HCT116 (cell line): ENCODE measurements around the gene PPFIBP1. TPM values are rescaled to one million over a fixed set of nuclear protein-coding genes. Genes with fewer than 3 reads are reported as not detected.

ENCODE experiments used
- ATAC-seq: fragments of 200-7000 bp; cut with Tn5 transposase; 2 replicates; pipeline ENCODE4 v1.9.1; 2020; ENCODE audit warnings: mild to moderate bottlenecking, moderate library complexity
- Bru-seq: library from RNA; stranded (reverse); fragments of 400-500 nt; gene quantifications from one replicate; lab custom pipeline; 2021; lab: Mats Ljungman, UMichigan
- BruChase-seq, 2 experiments: library from RNA; stranded (reverse); fragments of 400-500 nt; gene quantifications; one replicate each; lab custom pipeline; 2021; lab: Mats Ljungman, UMichigan
- BruUV-seq: library from RNA; stranded (reverse); fragments of 400-500 nt; replicated peaks from 2 replicates; lab custom pipeline; 2021; lab: Mats Ljungman, UMichigan
- CTCF ChIA-PET: fragments of 300-600 bp; sonication (Branson Sonifier 250); formaldehyde crosslinking; loops from one replicate; lab custom pipeline; 2021; ENCODE audit warnings: antibody characterized with exemption; lab: Charles Lee
- POLR2A ChIA-PET: fragments of 300-600, 350-600 bp; sonication (Branson Sonifier 250); formaldehyde crosslinking; loops from one replicate; lab custom pipeline; 2021; ENCODE audit warnings: antibody characterized with exemption; lab: Charles Lee
- RAD21 ChIA-PET, 2 experiments: fragments of 300-600 bp; sonication (Branson Sonifier 250); formaldehyde crosslinking; loops; one replicate each; lab custom pipeline; 2023; ENCODE audit warnings: low total read pairs in 2 of 2; ENCODE audit not compliant: uncharacterized antibody in 2 of 2, unreplicated experiment in 2 of 2, low non-redundant PET in 1 of 2; lab: Charles Lee
- DNase-seq: peaks from one replicate; pipeline ENCODE4 v3.0.0-alpha.2; 2010; ENCODE audit warnings: low read depth, low spot score
- H2AFZ ChIP-seq: fragments of 200-600 bp; shearing (Covaris generic), sonication (generic); 2 replicates; pipeline ENCODE4 v1.6.1; 2017; ENCODE audit warnings: low read depth, mixed run types, mixed read lengths, antibody characterized with exemption, low read length; ENCODE audit not compliant: poor library complexity, severe bottlenecking
- H3K27ac ChIP-seq: 2 replicates; pipeline ENCODE4 v1.5.1; 2012; ENCODE audit warnings: low read depth, low read length
- H3K27me3 ChIP-seq: fragments of 200-600 bp; sonication (generic); 2 replicates; pipeline ENCODE4 v1.6.1; 2016; ENCODE audit warnings: mixed run types, low read length, mixed read lengths; ENCODE audit not compliant: insufficient read depth
- H3K36me3 ChIP-seq, 2 experiments: fragments of 200-500 bp in 1 of 2; fragments of 200-600 bp in 1 of 2; sonication (Bioruptor generic) in 1 of 2; sonication (generic) in 1 of 2; 2 replicates each; pipeline versions ENCODE4 v1.5.1 to v1.6.1; 2014 to 2016; ENCODE audit warnings: low read length in 2 of 2, inconsistent platforms in 1 of 2, mixed read lengths in 1 of 2, mixed run types in 1 of 2; ENCODE audit not compliant: insufficient read depth in 2 of 2, control insufficient read depth in 1 of 2
- H3K4me1 ChIP-seq, 2 experiments: fragments of 200-600 bp in 1 of 2; sonication (generic) in 1 of 2; 2 replicates each; pipeline versions ENCODE4 v1.5.1 to v1.6.1; 2012 to 2017; ENCODE audit warnings: low read length in 2 of 2, inconsistent platforms in 1 of 2, mild to moderate bottlenecking in 1 of 2, mixed read lengths in 1 of 2, mixed run types in 1 of 2, moderate library complexity in 1 of 2; ENCODE audit not compliant: insufficient read depth in 2 of 2, control insufficient read depth in 1 of 2
- H3K4me2 ChIP-seq: fragments of 200-600 bp; sonication (generic); 2 replicates; pipeline ENCODE4 v1.6.1; 2017; ENCODE audit warnings: mixed run types, low read length, mixed read lengths
- H3K4me3 ChIP-seq, 2 experiments: fragments of 200-600 bp in 1 of 2; sonication (generic) in 1 of 2; replicated peaks in 1 of 2; 2 replicates each; pipeline ENCODE4 v1.5.1; 2011 to 2016; ENCODE audit warnings: low read length in 2 of 2, control low read depth in 1 of 2, low read depth in 1 of 2, mild to moderate bottlenecking in 1 of 2, mixed read lengths in 1 of 2, mixed run types in 1 of 2
- H3K79me2 ChIP-seq: fragments of 200-600 bp; sonication (generic); 2 replicates; pipeline ENCODE4 v1.6.1; 2017; ENCODE audit warnings: mild to moderate bottlenecking, mixed run types, low read length, moderate library complexity, mixed read lengths; ENCODE audit not compliant: insufficient read depth
- H3K9ac ChIP-seq: fragments of 200-600 bp; sonication (generic); 2 replicates; pipeline ENCODE4 v1.6.1; 2016; ENCODE audit warnings: low read length, mixed read lengths
- H3K9me2 ChIP-seq: fragments of 200-600 bp; sonication (generic), shearing (Covaris generic); 2 replicates; pipeline ENCODE4 v1.6.1; 2017; ENCODE audit warnings: mixed run types, mild to moderate bottlenecking, moderate library complexity; ENCODE audit not compliant: insufficient read depth
- H3K9me3 ChIP-seq, 2 experiments: fragments of 200-500 bp in 1 of 2; fragments of 200-600 bp in 1 of 2; sonication (Bioruptor generic) in 1 of 2; sonication (generic) in 1 of 2; 2 replicates each; pipeline ENCODE4 v1.6.1; 2014 to 2017; ENCODE audit warnings: low read length in 2 of 2, mixed read lengths in 2 of 2, inconsistent platforms in 1 of 2, low read depth in 1 of 2, mild to moderate bottlenecking in 1 of 2, mixed run types in 1 of 2, moderate library complexity in 1 of 2; ENCODE audit not compliant: control insufficient read depth in 1 of 2, insufficient read depth in 1 of 2
- H4K20me1 ChIP-seq: fragments of 200-600 bp; sonication (generic), shearing (Covaris generic); 2 replicates; pipeline ENCODE4 v1.6.1; 2017; ENCODE audit warnings: mixed run types, mild to moderate bottlenecking, moderate library complexity; ENCODE audit not compliant: insufficient read depth
- ATF3 ChIP-seq: IDR thresholded peaks from 2 replicates; pipeline ENCODE4 v1.6.1; 2012
- CBX3 ChIP-seq: IDR thresholded peaks from 2 replicates; pipeline ENCODE4 v1.6.1; 2012; ENCODE audit warnings: low read depth
- CEBPB ChIP-seq: IDR thresholded peaks from 2 replicates; pipeline ENCODE4 v1.6.1; 2012; ENCODE audit warnings: low read depth
- CTCF ChIP-seq, 3 experiments: fragments of 200-600 bp in 1 of 3; sonication (generic) in 1 of 3; IDR thresholded peaks in 2 of 3; conservative IDR thresholded peaks in 1 of 3; 2 replicates each; pipeline ENCODE4 v1.5.1; 2012 to 2017; ENCODE audit warnings: low read depth in 2 of 3, low read length in 2 of 3, antibody characterized with exemption in 1 of 3, borderline replicate concordance in 1 of 3, control low read depth in 1 of 3, mild to moderate bottlenecking in 1 of 3, mixed read lengths in 1 of 3, mixed run types in 1 of 3, moderate library complexity in 1 of 3; ENCODE audit not compliant: insufficient read depth in 1 of 3
- EGR1 ChIP-seq: IDR thresholded peaks from 2 replicates; pipeline ENCODE4 v1.6.1; 2012; ENCODE audit warnings: low read depth
- ELF1 ChIP-seq: IDR thresholded peaks from 2 replicates; pipeline ENCODE4 v1.6.1; 2012; ENCODE audit warnings: low read depth, borderline replicate concordance
- EZH2 ChIP-seq: fragments of 200-600 bp; sonication (generic); IDR thresholded peaks from 2 replicates; pipeline ENCODE4 v1.6.1; 2017; ENCODE audit warnings: antibody characterized with exemption, mixed run types
- EZH2phosphoT487 ChIP-seq: fragments of 200-600 bp; IDR thresholded peaks from 2 replicates; pipeline ENCODE4 v1.6.1; 2018; ENCODE audit warnings: antibody characterized with exemption, borderline replicate concordance
- FOSL1 ChIP-seq: IDR thresholded peaks from 2 replicates; pipeline ENCODE4 v1.6.1; 2012; ENCODE audit warnings: low read depth
- JUND ChIP-seq: IDR thresholded peaks from 2 replicates; pipeline ENCODE4 v1.6.1; 2012
- MAX ChIP-seq: IDR thresholded peaks from 2 replicates; pipeline ENCODE4 v1.6.1; 2012
- POLR2AphosphoS5 ChIP-seq: IDR thresholded peaks from 2 replicates; pipeline ENCODE4 v1.6.1; 2011; ENCODE audit warnings: mild to moderate bottlenecking, low read depth, low read length, moderate library complexity
- RAD21 ChIP-seq: IDR thresholded peaks from 2 replicates; pipeline ENCODE4 v1.6.1; 2012; ENCODE audit warnings: low read depth, mild to moderate bottlenecking
- SIN3A ChIP-seq: IDR thresholded peaks from 2 replicates; pipeline ENCODE4 v1.6.1; 2012; ENCODE audit warnings: low read depth
- SP1 ChIP-seq: IDR thresholded peaks from 2 replicates; pipeline ENCODE4 v1.6.1; 2012; ENCODE audit warnings: low read depth
- SRF ChIP-seq: IDR thresholded peaks from 2 replicates; pipeline ENCODE4 v1.6.1; 2012; ENCODE audit warnings: low read depth
- TCF7L2 ChIP-seq: IDR thresholded peaks from 2 replicates; pipeline ENCODE4 v1.7.0; 2011; ENCODE audit warnings: borderline replicate concordance, inconsistent platforms; ENCODE audit not compliant: insufficient read depth, insufficient read length; ENCODE audit errors: extremely low read depth
- YY1 ChIP-seq: IDR thresholded peaks from 2 replicates; pipeline ENCODE4 v1.6.1; 2011; ENCODE audit warnings: low read length, low read depth, moderate library complexity, mild to moderate bottlenecking; ENCODE audit not compliant: insufficient replicate concordance; ENCODE audit errors: extremely low read depth
- ZBTB33 ChIP-seq: IDR thresholded peaks from 2 replicates; pipeline ENCODE4 v1.6.1; 2011; ENCODE audit warnings: mild to moderate bottlenecking, low read length, moderate library complexity; ENCODE audit not compliant: insufficient replicate concordance; ENCODE audit errors: extremely low read depth
- ZFX ChIP-seq: fragments of 450-650 bp; IDR thresholded peaks from 2 replicates; pipeline ENCODE4 v1.6.1; 2017
- ZNF274 ChIP-seq: fragments of 200-500 bp; sonication (Bioruptor generic); IDR thresholded peaks from 2 replicates; pipeline ENCODE4 v1.6.1; 2014; ENCODE audit warnings: mild to moderate bottlenecking, low read depth, low read length, inconsistent platforms
- intact Hi-C: fragments of 100-400 bp; cut with micrococcal nuclease; formaldehyde crosslinking; loops from 2 replicates; pipeline ENCODE4 v1.10.0; 2022
- long read RNA-seq: library from polyadenylated mRNA; unstranded; transcript quantifications from one replicate; pipeline ENCODE4 v2.0.0, GENCODE V29; 2021; ENCODE audit not compliant: unreplicated experiment
- polyA plus RNA-seq: library from polyadenylated mRNA; unstranded; fragments of >200 nt; gene quantifications from 2 replicates; pipeline ENCODE4 v1.2.1, GENCODE V29; 2012; ENCODE audit warnings: missing spikeins
- total RNA-seq: library from RNA; stranded (reverse); gene quantifications from one replicate; pipeline ENCODE4 v1.2.1, GENCODE V29; 2021; ENCODE audit not compliant: unreplicated experiment

Gene PPFIBP1
- 102 TPM for total RNA-seq
- 33.8 and 36.6 TPM in 2 replicates for polyA plus RNA-seq
- Bru-seq, nascent RNA, result percentile 90 among the genes with signal in this experiment
- percentile 84 among the genes with signal in this experiment for BruChase-seq, experiment 1, labeled RNA remaining after a 6-hour chase
- percentile 84 among the genes with signal in this experiment for BruChase-seq, experiment 2, labeled RNA remaining after a 2-hour chase
- long read RNA-seq, transcript PPFIBP1-215 (28 exons, 3,208 nt), result major isoform, 8 of 81 reads
- long read RNA-seq, partial matches to known transcripts, result 21 of 81 reads
- long read RNA-seq, other reads (novel, unspliced or antisense), result 50 of 81 reads

GRCh38 chr12:27523642-27524493, at the start of gene PPFIBP1:
Gene PPFIBP1, plus strand, starts transcription at chr12:27524206. Its CDS starts 109,191 bp downstream, at chr12:27633397.
- Histone ChIP-seq H4K20me1 (no peaks in the 10 kb centered on the region), H2AFZ (no peak within 1 kb of the TSS), H3K27me3 (no peaks in the 10 kb centered on the region), H3K4me1 (peaks cover 9 to 25% of the 10 kb centered on the region in 2 experiments), H3K27ac (peak within 1 kb of the TSS; percentile 83), H3K36me3 (no peaks in the 10 kb centered on the region), H3K79me2 (peaks cover 45% of the 10 kb centered on the region), H3K9me2 (no peaks in the 10 kb centered on the region), H3K9me3 (no peaks in the 10 kb centered on the region), H3K9ac (peak within 1 kb of the TSS; percentile 71), H3K4me2 (peak within 1 kb of the TSS; percentile 79), H3K4me3 (peak within 1 kb of the TSS; percentile 61 to 86)
- ATAC-seq (peak; percentile 96), DNase-seq (peak; percentile 95)
- RAD21 ChIA-PET, result interaction anchor here (0.5 to 0.8 kb wide), 4 partner anchors 26 to 500 kb away, joined by 3 to 4 read pairs (median 4); no protein-coding TSS in a partner anchor
- POLR2A ChIA-PET, result interaction anchor here (0.6 to 1.7 kb wide), 9 partner anchors 11 to 110 kb away, joined by 3 to 10 read pairs (median 4); no protein-coding TSS in a partner anchor
- BruUV-seq, result TSS peak; percentile 94
- CTCF ChIA-PET, result no interaction called here
- intact Hi-C loops, result loop anchor here (2.0 kb wide), 2 partner anchors 25 to 111 kb away; no protein-coding TSS in a partner anchor
- TF ChIP-seq ZNF274 (no peak), EGR1 (peak; percentile 81), EZH2phosphoT487 (no peak), SRF (no peak), CEBPB (peak; percentile 34; the same call in 1 of the 2 replicates), JUND (no peak), MAX (peak; percentile 66), ZBTB33 (no peak), RAD21 (peak; percentile 43), ELF1 (no peak), ATF3 (no peak), FOSL1 (no peak), ZFX (no peak), YY1 (no peak), CBX3 (no peak; the same call in 1 of the 2 replicates), POLR2AphosphoS5 (peak; percentile 83), CTCF (IDR thresholded peaks at IDR 0.05 in 2 of 3, conservative IDR thresholded peaks at IDR 0.05 in 1 of 3; ENCODE audit: borderline replicate concordance in 1 of 3, insufficient read depth in 1 of 3, low read depth in 2 of 3, low read length in 2 of 3) (peak in 1 of 3 experiments; percentile 34; a peak in 1 of 6 replicates), TCF7L2 (peak; percentile 15), EZH2 (no peak), SP1 (peak; percentile 93), SIN3A (peak; percentile 83)
